MM.1S (cell line): ENCODE data around the gene TAF6.
A peak's percentile ranks its signal among the peaks of the same experiment; 100 is the strongest.

Experiments used
- DNase-seq: peaks from one replicate; pipeline ENCODE4 v3.0.0-alpha.2; 2015
- H2AFZ ChIP-seq: fragments of 300-600 bp; sonication (generic); 2 replicates; pipeline ENCODE4 v1.6.0; 2016; ENCODE audit warnings: antibody characterized with exemption, low read length
- H3F3A ChIP-seq: fragments of 300-600 bp; sonication (generic); 2 replicates; pipeline ENCODE4 v1.6.1; 2016; ENCODE audit warnings: mild to moderate bottlenecking, antibody characterized with exemption, low read length, moderate library complexity, mixed read lengths; ENCODE audit not compliant: insufficient read depth
- H3K27ac ChIP-seq: fragments of 300-600 bp; sonication (generic); 2 replicates; pipeline ENCODE4 v1.5.1; 2016; ENCODE audit warnings: mild to moderate bottlenecking, low read length
- H3K27me3 ChIP-seq: fragments of 300-600 bp; sonication (generic); replicated peaks from 2 replicates; pipeline ENCODE4 v1.6.0; 2016; ENCODE audit warnings: low read length; ENCODE audit not compliant: insufficient read depth
- H3K36me3 ChIP-seq: fragments of 300-600 bp; sonication (generic); replicated peaks from 2 replicates; pipeline ENCODE4 v1.6.1; 2016; ENCODE audit warnings: mild to moderate bottlenecking, low read length, mixed read lengths; ENCODE audit not compliant: insufficient read depth
- H3K4me1 ChIP-seq: fragments of 300-600 bp; sonication (generic); 2 replicates; pipeline ENCODE4 v1.6.1; 2016; ENCODE audit warnings: low read length, mixed read lengths
- H3K4me2 ChIP-seq: fragments of 300-600 bp; sonication (generic); 2 replicates; pipeline ENCODE4 v1.6.0; 2016; ENCODE audit warnings: low read depth, low read length
- H3K4me3 ChIP-seq: fragments of 300-600 bp; sonication (generic); 2 replicates; pipeline ENCODE4 v1.5.1; 2016; ENCODE audit warnings: low read length, mixed read lengths
- H3K79me2 ChIP-seq: fragments of 300-600 bp; sonication (generic); 2 replicates; pipeline ENCODE4 v1.6.1; 2016; ENCODE audit warnings: mixed run types, low read length, mixed read lengths
- H3K9ac ChIP-seq: fragments of 300-600 bp; sonication (generic); 2 replicates; pipeline ENCODE4 v1.6.1; 2016; ENCODE audit warnings: low read length, mixed read lengths
- H3K9me2 ChIP-seq: fragments of 300-600 bp; sonication (generic); replicated peaks from 2 replicates; pipeline ENCODE4 v1.6.1; 2016; ENCODE audit warnings: mild to moderate bottlenecking, low read length, mixed read lengths; ENCODE audit not compliant: insufficient read depth
- H3K9me3 ChIP-seq: fragments of 300-600 bp; sonication (generic); replicated peaks from 2 replicates; pipeline ENCODE4 v1.6.1; 2016; ENCODE audit warnings: mild to moderate bottlenecking, low read length, mixed read lengths; ENCODE audit not compliant: insufficient read depth
- H4K20me1 ChIP-seq: fragments of 300-600 bp; sonication (generic); 2 replicates; pipeline ENCODE4 v1.6.1; 2016; ENCODE audit warnings: mild to moderate bottlenecking, low read length, moderate library complexity, mixed read lengths; ENCODE audit not compliant: insufficient read depth
- EZH2 ChIP-seq: fragments of 300-600 bp; sonication (generic); optimal IDR thresholded peaks from 2 replicates; pipeline ENCODE3; 2017; ENCODE audit warnings: low read depth, mild to moderate bottlenecking, antibody characterized with exemption, low read length, mixed read lengths
- EZH2phosphoT487 ChIP-seq: fragments of 300-600 bp; sonication (generic); IDR thresholded peaks from 2 replicates; pipeline ENCODE4 v1.6.1; 2018; ENCODE audit warnings: antibody characterized with exemption, low read length
- TF ChIP-seq, protein P1 (sequence below): fragments of 300-600 bp; sonication (generic); IDR thresholded peaks from 2 replicates; pipeline ENCODE4 v1.5.1; 2016; ENCODE audit warnings: antibody characterized with exemption, low read length, mixed read lengths

Gene TAF6

GRCh38 chr7:100127866-100128636 is 8.9 kb upstream of the TAF6 start:
- Histone ChIP-seq H2AFZ (peak overlapping the region; percentile 90), H3K9ac (peak overlapping the region; percentile 86)

DNA sequence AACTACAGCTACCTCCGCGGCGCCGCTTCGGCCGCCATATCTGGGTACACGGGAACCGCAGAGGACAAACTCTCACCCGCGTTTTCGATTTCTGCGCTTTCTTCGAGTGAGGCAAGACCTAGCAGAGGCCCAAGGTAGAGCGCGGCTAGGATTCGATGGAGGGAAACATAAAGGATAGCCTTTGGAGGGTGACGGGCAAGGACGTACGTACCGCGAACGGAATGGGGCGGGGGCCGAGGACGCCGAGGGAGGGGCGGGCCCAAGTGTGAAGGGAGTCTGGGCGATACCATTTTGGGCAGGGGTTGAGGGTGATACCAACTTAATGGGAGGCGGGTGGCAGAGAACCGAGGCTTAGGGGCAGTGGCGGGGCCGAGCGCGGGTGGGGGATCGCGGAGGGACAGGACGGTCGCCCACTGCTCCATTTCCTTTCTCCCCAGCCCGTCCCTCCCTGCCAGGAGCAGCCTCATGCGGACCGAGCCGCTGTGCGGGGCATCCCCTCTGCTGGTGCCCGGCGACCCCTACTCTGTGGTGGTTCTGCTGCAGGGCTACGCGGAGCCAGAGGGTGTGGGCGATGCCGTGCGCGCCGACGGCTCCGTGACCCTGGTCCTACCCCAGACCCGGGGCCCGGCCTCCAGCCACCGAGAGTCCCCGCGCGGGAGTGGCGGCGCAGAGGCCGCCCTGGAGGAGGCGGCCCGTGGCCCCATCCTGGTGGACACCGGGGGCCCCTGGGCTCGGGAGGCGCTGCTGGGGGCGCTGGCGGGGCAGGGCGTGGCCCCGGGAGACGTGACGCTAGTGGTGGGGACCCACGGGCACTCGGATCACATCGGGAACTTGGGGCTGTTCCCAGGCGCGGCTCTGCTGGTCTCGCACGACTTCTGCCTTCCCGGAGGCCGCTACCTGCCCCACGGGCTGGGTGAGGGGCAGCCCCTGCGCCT is 8.0 kb upstream of the TAF6 start, which contains the start of gene MBLAC1:
Gene MBLAC1 (plus strand): TSS at position 37 of the 935 bp plus-strand sequence. CDS start 429 bp downstream, at position 466.
- H3K9me3 ChIP-seq: no peaks in the 10 kb centered on the region
- H3K9me2 ChIP-seq: no peaks in the 10 kb centered on the region
- no peaks in the 10 kb centered on the region for H4K20me1 ChIP-seq
- DNase-seq: peak; percentile 89
- H3K27ac ChIP-seq: peak within 1 kb of the TSS; percentile 95
- peak within 1 kb of the TSS; percentile 78 for H3K4me3 ChIP-seq
- peak within 1 kb of the TSS; percentile 86 for H3K9ac ChIP-seq
- no peaks in the 10 kb centered on the region for H3K36me3 ChIP-seq
- peak within 1 kb of the TSS; percentile 90 for H2AFZ ChIP-seq
- TF ChIP-seq, protein P1, sequence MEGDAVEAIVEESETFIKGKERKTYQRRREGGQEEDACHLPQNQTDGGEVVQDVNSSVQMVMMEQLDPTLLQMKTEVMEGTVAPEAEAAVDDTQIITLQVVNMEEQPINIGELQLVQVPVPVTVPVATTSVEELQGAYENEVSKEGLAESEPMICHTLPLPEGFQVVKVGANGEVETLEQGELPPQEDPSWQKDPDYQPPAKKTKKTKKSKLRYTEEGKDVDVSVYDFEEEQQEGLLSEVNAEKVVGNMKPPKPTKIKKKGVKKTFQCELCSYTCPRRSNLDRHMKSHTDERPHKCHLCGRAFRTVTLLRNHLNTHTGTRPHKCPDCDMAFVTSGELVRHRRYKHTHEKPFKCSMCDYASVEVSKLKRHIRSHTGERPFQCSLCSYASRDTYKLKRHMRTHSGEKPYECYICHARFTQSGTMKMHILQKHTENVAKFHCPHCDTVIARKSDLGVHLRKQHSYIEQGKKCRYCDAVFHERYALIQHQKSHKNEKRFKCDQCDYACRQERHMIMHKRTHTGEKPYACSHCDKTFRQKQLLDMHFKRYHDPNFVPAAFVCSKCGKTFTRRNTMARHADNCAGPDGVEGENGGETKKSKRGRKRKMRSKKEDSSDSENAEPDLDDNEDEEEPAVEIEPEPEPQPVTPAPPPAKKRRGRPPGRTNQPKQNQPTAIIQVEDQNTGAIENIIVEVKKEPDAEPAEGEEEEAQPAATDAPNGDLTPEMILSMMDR: no peak
- TF ChIP-seq EZH2phosphoT487 (no peak), EZH2 (no peak)
- peaks cover 7% of the 10 kb centered on the region; the same call in 1 of the 2 replicates for H3K79me2 ChIP-seq
- peaks cover 15% of the 10 kb centered on the region for H3K4me1 ChIP-seq
- H3K27me3 ChIP-seq: no peaks in the 10 kb centered on the region
- H3F3A ChIP-seq: peaks cover 20% of the 10 kb centered on the region
- peak within 1 kb of the TSS; percentile 99 for H3K4me2 ChIP-seq

More at GRCh38 chr7:100127866-100128636, 8.9 kb upstream of the TAF6 start:
- H3K36me3 ChIP-seq: no peaks in the 10 kb centered on the region
- no peaks in the 10 kb centered on the region for H3K9me2 ChIP-seq
- H3K4me1 ChIP-seq: peaks cover 15% of the 10 kb centered on the region
- no peaks in the 10 kb centered on the region for H3K9me3 ChIP-seq
- peaks cover 7% of the 10 kb centered on the region; the same call in 1 of the 2 replicates for H3K79me2 ChIP-seq
- peaks cover 20% of the 10 kb centered on the region for H3F3A ChIP-seq
- TF ChIP-seq, protein P1: no peak
- TF ChIP-seq EZH2phosphoT487 (no peak), EZH2 (no peak)
- H3K4me2 ChIP-seq: peak overlapping the region; percentile 99
- no peaks in the 10 kb centered on the region for H4K20me1 ChIP-seq
- no peaks in the 10 kb centered on the region for H3K27me3 ChIP-seq
- peak; percentile 14 for DNase-seq
- H3K4me3 ChIP-seq: peak overlapping the region; percentile 78
- no peak overlapping the region for H3K27ac ChIP-seq

- Histone ChIP-seq H3K36me3 (no peaks in the 10 kb centered on the region), H3K4me1 (peaks cover 15% of the 10 kb centered on the region), H3K27ac (peak overlapping the region; percentile 95), H4K20me1 (no peaks in the 10 kb centered on the region), H3K9ac (peak overlapping the region; percentile 86), H3K9me3 (no peaks in the 10 kb centered on the region), H3K79me2 (peaks cover 7% of the 10 kb centered on the region; the same call in 1 of the 2 replicates), H3K27me3 (no peaks in the 10 kb centered on the region), H3F3A (peaks cover 20% of the 10 kb centered on the region), H2AFZ (peak overlapping the region; percentile 90), H3K9me2 (no peaks in the 10 kb centered on the region), H3K4me3 (peak overlapping the region; percentile 78), H3K4me2 (peak overlapping the region; percentile 99)
- no peak for DNase-seq
- TF ChIP-seq EZH2: no peak
- TF ChIP-seq, protein P1: no peak
- no peak for TF ChIP-seq EZH2phosphoT487
These were observed 7.2 kb upstream of the TAF6 start for GRCh38 chr7:100126239-100126930.
